GM18502 (cell line): Measurements from ENCODE around the gene LIN9.

Experiments
- ATAC-seq: cut with Tn5 transposase; IDR thresholded peaks from one replicate; pipeline ENCODE4 v1.9.1; 2021; ENCODE audit warnings: mild to moderate bottlenecking; ENCODE audit not compliant: unreplicated experiment, poor library complexity

Gene LIN9

GRCh38 chr1:226322986-226323385 lies 14.0 kb upstream of the LIN9 start:
- ATAC-seq, result no peak

- ATAC-seq, result no peak
Measured at GRCh38 chr1:226320930-226321329, 12.0 kb upstream of the LIN9 start.

GRCh38 chr1:226318471-226318870 lies 9.5 kb upstream of the LIN9 start:
- no peak for ATAC-seq

GRCh38 chr1:226314055-226314454 lies 5.1 kb upstream of the LIN9 start:
- ATAC-seq, result no peak

GRCh38 chr1:226312065-226312464 lies 3.1 kb upstream of the LIN9 start:
- no peak for ATAC-seq

GRCh38 chr1:226311376-226311775 lies 2.4 kb upstream of the LIN9 start:
- ATAC-seq, result no peak

- no peak for ATAC-seq
Measured at GRCh38 chr1:226310637-226311195, 1.8 kb upstream of the LIN9 start.

- no peak for ATAC-seq
Measured at GRCh38 chr1:226310245-226310540, 1.2 kb upstream of the LIN9 start.

GRCh38 chr1:226309398-226310244 lies 657 bp upstream of the LIN9 start:
- ATAC-seq, result peak; percentile 26

- peak; percentile 12 for ATAC-seq
Measured at GRCh38 chr1:226308166-226308722, 720 bp downstream of the LIN9 start.

GRCh38 chr1:226306425-226306824 lies 2.5 kb downstream of the LIN9 start:
- no peak for ATAC-seq

GRCh38 chr1:226305184-226305583 lies 3.8 kb downstream of the LIN9 start:
- no peak for ATAC-seq

- ATAC-seq, result no peak
Measured at GRCh38 chr1:226304291-226304955, 4.5 kb downstream of the LIN9 start.

GRCh38 chr1:226302731-226303130 lies 6.2 kb downstream of the LIN9 start:
- no peak for ATAC-seq

- no peak for ATAC-seq
Measured at GRCh38 chr1:226296911-226297310, 12.1 kb downstream of the LIN9 start.

GRCh38 chr1:226293553-226293920 lies 15.4 kb downstream of the LIN9 start:
- ATAC-seq, result no peak

- ATAC-seq, result no peak
Measured at GRCh38 chr1:226292874-226293552, 16.0 kb downstream of the LIN9 start.

GRCh38 chr1:226287587-226287986 lies 21.4 kb downstream of the LIN9 start:
- no peak for ATAC-seq

- no peak for ATAC-seq
Measured at GRCh38 chr1:226281058-226281457, 27.9 kb downstream of the LIN9 start.

GRCh38 chr1:226279498-226279897 lies 29.5 kb downstream of the LIN9 start:
- ATAC-seq, result no peak

- no peak for ATAC-seq
Measured at GRCh38 chr1:226277897-226278296, 31.1 kb downstream of the LIN9 start.
